ENCODE measurements around the gene PTOV1.

GRCh38 chr19:49861541-49862378 is 10.8 kb downstream of the PTOV1 start:
- TF ChIP-seq, protein P1, sequence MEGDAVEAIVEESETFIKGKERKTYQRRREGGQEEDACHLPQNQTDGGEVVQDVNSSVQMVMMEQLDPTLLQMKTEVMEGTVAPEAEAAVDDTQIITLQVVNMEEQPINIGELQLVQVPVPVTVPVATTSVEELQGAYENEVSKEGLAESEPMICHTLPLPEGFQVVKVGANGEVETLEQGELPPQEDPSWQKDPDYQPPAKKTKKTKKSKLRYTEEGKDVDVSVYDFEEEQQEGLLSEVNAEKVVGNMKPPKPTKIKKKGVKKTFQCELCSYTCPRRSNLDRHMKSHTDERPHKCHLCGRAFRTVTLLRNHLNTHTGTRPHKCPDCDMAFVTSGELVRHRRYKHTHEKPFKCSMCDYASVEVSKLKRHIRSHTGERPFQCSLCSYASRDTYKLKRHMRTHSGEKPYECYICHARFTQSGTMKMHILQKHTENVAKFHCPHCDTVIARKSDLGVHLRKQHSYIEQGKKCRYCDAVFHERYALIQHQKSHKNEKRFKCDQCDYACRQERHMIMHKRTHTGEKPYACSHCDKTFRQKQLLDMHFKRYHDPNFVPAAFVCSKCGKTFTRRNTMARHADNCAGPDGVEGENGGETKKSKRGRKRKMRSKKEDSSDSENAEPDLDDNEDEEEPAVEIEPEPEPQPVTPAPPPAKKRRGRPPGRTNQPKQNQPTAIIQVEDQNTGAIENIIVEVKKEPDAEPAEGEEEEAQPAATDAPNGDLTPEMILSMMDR (IDR thresholded peaks at IDR 0.05; ENCODE audit: low read depth, low read length, poor library complexity, severe bottlenecking) = no peak
- no peak for TF ChIP-seq EZH2phosphoT487 (IDR thresholded peaks at IDR 0.05; ENCODE audit: borderline replicate concordance, low read length)

Measured in DOHH2 (cell line).